ENCODE data around the gene PKMYT1.
"Not testable (repeated sequence)": the region's sequence is repeated elsewhere in the genome, so short reads cannot be mapped to it uniquely, and the experiment has no call there.

Gene PKMYT1

GRCh38 chr16:2929693-2930092 lies 50.6 kb downstream of the PKMYT1 start:
- no peak for DNase-seq

GRCh38 chr16:2928796-2929195 lies 51.5 kb downstream of the PKMYT1 start:
- DNase-seq, result no peak

- DNase-seq, result not testable (repeated sequence)
Measured at GRCh38 chr16:2928151-2928550, 52.1 kb downstream of the PKMYT1 start.

DNA sequence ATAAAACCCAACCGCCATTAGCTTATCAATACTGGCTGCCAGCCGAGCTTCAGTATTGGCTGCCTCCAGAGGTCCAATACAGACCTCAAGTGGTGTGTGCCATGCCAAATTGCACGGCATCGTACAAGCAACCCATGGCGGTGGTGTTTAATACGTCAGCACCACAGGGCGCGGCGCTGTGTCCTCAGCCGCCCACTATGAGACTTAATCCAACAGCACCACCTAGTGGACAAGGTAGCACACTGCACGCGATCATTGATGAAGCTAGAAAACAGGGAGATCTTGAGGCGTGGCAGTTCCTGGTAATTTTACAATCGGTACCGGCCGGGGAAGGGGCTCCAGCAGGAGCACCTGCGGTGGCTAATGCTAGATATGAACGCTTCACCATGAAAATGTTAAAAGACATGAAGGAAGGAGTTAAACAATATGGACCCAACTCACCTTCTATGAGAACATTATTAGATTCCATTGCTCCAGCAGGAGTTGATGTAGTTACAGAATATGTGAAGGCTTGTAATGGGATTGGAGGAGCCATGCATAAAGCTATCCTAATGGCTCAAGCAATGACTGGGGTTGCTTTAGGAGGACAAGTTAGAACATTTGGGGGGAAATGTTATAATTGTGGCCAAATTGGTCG lies 53.1 kb downstream of the PKMYT1 start:
- DNase-seq, result peak; percentile 85

DNA sequence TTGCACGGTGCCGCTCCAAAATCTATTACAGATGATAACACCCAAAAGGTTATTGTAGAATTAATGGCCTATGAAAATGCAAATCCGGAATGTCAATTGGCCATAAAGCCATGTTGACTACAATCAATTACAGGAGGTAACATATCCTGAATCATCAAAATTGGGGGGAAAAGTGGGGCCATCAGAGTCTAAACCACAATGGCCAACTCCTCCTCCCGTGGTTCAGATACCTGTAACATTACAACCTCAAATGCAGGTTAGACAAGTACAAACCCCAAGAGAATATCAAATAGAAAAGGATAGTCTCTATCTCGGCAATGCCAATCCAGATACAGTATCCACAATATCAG lies 53.6 kb downstream of the PKMYT1 start:
- DNase-seq, result no peak

- DNase-seq, result no peak
Measured at GRCh38 chr16:2925951-2926649, 54.1 kb downstream of the PKMYT1 start.

DNA sequence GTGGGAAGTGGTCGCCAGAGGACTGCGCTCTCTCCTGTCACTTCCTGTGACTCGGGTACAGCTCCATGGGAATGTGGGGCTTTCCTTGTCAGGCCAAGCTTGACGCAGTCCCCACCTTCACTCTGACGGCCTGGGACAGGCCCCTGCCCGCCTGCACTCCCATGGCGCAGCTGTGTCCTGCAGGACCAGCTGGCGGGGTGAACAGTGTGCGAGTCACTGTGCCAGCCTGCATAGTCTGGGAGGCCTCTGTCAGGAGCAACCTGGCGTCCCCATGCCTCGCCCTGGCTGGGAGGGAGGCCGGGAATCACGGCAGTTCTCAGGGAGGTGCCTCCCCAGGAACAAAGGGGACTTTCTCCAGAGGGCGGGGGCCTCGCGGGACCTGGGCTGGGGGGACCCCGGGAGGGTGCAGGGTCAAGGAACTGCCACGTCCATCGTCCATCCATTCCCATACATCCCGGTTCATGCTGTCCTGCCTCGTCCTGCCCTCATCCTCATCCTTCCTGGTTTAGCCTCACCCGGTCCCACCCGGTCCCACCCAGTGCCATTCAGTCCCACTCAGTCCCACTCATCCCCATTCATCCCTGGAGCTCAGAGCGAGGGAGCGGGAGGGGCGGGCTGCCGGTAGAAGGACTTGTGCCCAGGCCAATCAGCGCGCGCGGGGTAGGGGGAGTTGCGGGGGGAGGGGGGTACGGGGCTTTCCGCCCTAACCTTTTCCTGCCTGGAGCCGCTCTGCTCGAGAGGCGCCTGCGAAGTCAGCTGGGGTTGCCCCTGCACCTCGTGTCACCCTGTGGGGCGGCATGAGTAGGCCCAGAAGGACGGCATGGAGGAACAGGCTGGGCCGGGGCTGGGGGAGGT lies 55.1 kb downstream of the PKMYT1 start:
- DNase-seq, result no peak

- no peak for DNase-seq
Measured at GRCh38 chr16:2923481-2923880, 56.8 kb downstream of the PKMYT1 start.

Measured in right hindlimb (tissue), 1 donor.